Rectal smooth muscle tissue (tissue), 1 donor: Measurements from ENCODE around the gene C9orf50.

ENCODE experiments used
- H3K27ac ChIP-seq: one replicate; pipeline ENCODE4 v1.7.0; 2013; ENCODE audit warnings: low read depth, low read length, inconsistent platforms
- H3K27me3 ChIP-seq: one replicate; pipeline ENCODE4 v1.7.0; 2013; ENCODE audit warnings: low read length; ENCODE audit not compliant: control insufficient read depth, insufficient read depth
- H3K36me3 ChIP-seq: one replicate; pipeline ENCODE4 v1.7.0; 2013; ENCODE audit warnings: low read length; ENCODE audit not compliant: control insufficient read depth, insufficient read depth
- H3K4me1 ChIP-seq: one replicate; pipeline ENCODE4 v1.7.0; 2013; ENCODE audit warnings: low read length; ENCODE audit not compliant: control insufficient read depth, insufficient read depth
- H3K4me3 ChIP-seq: one replicate; pipeline ENCODE4 v1.7.0; 2013; ENCODE audit warnings: low read length
- H3K9ac ChIP-seq: one replicate; pipeline ENCODE4 v1.7.0; 2013; ENCODE audit warnings: low read length

The C9orf50 gene

DNA sequence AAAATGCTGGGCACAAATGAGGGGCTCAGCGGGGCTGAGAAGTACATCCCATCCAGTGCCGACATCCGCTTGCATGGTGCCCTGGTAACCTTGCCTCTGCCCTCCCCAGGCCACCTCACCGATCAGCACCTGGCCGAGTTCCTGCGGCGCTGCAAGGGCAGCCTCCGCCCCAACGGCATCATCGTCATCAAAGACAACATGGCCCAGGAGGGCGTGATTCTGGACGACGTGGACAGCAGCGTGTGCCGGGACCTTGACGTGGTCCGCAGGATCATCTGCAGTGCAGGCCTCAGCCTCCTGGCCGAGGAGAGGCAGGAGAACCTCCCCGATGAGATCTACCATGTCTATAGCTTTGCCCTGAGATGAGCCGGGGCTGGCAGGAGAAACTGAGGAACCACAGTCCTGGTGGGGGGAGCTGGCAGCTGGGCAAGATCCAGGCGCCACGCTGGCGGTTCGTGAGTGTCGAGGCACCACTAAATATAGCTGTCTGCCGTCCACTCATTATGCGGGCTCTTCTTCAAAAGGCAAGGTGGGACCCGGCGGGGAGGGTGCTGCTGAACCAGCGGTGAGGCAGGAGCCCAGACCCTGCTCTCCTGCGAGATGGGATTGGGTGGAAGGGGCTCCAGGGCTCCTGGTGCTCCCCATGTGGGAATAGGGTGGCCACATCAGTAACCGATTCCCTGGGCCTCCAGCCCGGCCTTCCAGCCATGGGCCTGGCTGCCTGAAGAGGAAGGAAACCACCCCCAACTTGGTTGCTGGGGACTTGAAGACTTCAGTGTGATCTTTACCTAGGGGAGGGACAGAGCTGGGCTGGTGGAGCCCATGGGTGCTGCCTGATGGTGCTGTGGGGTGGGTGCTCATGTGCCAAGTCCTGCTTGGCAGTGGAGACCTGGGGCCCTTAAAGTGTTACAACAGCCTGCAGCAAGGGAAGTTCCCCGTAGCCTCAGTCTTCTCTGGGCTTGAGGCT lies 14.5 kb upstream of the C9orf50 start:
- H3K36me3 ChIP-seq, result peaks cover 39% of the 10 kb centered on the region

GRCh38 chr9:129633848-129634247 lies 12.9 kb upstream of the C9orf50 start:
- Histone ChIP-seq H3K4me1 (no peaks in the 10 kb centered on the region), H3K36me3 (peaks cover 39% of the 10 kb centered on the region), H3K9ac (no peak overlapping the region), H3K4me3 (no peak overlapping the region), H3K27me3 (no peaks in the 10 kb centered on the region), H3K27ac (no peak overlapping the region)

More for the DNA sequence above, 14.5 kb upstream of the C9orf50 start:
- no peak overlapping the region for H3K9ac ChIP-seq
- H3K4me1 ChIP-seq, result peaks cover 1% of the 10 kb centered on the region
- no peak overlapping the region for H3K27ac ChIP-seq
- H3K4me3 ChIP-seq, result no peak overlapping the region
- no peaks in the 10 kb centered on the region for H3K27me3 ChIP-seq

DNA sequence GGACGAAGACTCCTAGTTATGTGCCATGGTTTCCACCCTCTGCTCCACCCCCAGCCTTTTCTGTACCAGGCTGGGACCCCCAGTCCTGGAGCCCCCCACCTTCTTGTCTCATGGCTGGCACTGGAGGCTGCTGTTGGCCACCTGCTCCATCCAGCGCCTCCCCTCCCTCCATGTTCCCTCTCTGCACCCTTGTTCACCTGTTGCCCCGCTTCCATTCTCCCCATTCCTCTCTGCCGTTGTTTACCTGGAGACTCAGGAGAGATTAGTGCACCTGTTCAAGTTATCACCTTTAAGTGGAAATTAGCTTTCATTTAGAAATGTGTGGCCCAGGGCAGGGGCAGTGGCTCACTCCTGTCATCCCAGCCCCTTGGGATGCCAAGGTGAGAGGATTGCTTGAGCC lies 12.3 kb upstream of the C9orf50 start:
- H3K36me3 ChIP-seq, result peaks cover 34% of the 10 kb centered on the region
- no peaks in the 10 kb centered on the region for H3K4me1 ChIP-seq
- no peaks in the 10 kb centered on the region for H3K27me3 ChIP-seq
- H3K27ac ChIP-seq, result no peak overlapping the region
- no peak overlapping the region for H3K9ac ChIP-seq
- H3K4me3 ChIP-seq, result no peak overlapping the region

DNA sequence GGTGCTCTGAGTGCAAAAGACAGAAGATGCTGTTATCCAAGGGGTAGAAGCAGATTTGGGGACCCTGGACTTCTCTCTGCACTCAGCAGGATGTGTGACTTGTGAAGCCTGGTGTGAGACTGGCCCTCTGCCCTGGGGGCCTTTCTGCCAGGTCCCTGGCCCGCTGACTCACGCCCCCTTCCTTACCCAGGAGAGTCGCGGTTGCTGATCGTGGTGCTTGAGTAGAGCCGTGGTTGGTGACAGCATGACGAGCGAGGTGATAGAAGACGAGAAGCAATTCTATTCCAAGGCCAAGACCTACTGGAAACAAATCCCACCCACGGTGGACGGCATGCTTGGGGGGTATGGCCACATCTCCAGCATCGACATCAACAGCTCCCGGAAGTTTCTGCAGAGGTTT lies 11.6 kb upstream of the C9orf50 start:
- Histone ChIP-seq H3K27me3 (no peaks in the 10 kb centered on the region), H3K9ac (no peak overlapping the region), H3K4me1 (no peaks in the 10 kb centered on the region)

GRCh38 chr9:129631674-129632129 lies 10.8 kb upstream of the C9orf50 start:
- no peaks in the 10 kb centered on the region for H3K27me3 ChIP-seq
- H3K36me3 ChIP-seq, result peaks cover 28% of the 10 kb centered on the region
- no peaks in the 10 kb centered on the region for H3K4me1 ChIP-seq
- H3K4me3 ChIP-seq, result no peak overlapping the region
- no peak overlapping the region for H3K27ac ChIP-seq
- no peak overlapping the region for H3K9ac ChIP-seq

More for the DNA sequence above, 11.6 kb upstream of the C9orf50 start:
- Histone ChIP-seq H3K36me3 (peaks cover 28% of the 10 kb centered on the region), H3K27ac (no peak overlapping the region), H3K4me3 (no peak overlapping the region)

GRCh38 chr9:129630967-129631673 lies 10.2 kb upstream of the C9orf50 start:
- no peaks in the 10 kb centered on the region for H3K27me3 ChIP-seq
- H3K27ac ChIP-seq, result no peak overlapping the region
- no peak overlapping the region for H3K4me3 ChIP-seq
- H3K4me1 ChIP-seq, result no peaks in the 10 kb centered on the region
- H3K9ac ChIP-seq, result no peak overlapping the region
- peaks cover 28% of the 10 kb centered on the region for H3K36me3 ChIP-seq

DNA sequence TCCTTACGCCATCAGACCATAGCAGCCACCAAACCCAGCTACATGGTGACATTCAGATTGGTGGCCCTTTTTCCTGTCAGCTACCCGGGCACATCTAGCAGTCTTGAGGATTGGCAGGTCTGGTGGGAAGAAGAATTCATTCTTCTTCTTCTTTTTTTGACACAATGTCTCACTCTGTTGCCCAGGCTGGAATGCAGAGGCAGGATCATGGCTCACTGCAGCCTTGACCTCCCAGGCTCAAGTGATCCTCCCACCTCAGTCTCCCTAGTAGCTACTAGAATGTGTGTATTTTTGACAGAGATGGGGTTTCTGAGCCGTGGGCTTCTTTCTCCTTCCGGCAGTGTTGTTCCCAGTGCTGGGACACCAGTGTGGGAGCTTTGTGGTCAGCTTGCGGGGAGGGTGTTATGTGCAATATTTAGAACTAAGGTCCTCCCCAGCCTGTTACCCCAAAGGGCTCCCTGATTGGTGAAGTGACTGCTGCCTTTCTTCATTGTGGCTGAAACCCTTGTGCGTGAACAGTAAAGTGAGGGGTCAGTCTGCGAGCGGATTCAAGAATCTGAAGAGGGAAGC lies 8.4 kb upstream of the C9orf50 start:
- Histone ChIP-seq H3K27ac (no peak overlapping the region), H3K27me3 (no peaks in the 10 kb centered on the region), H3K4me3 (no peak overlapping the region), H3K9ac (no peak overlapping the region), H3K36me3 (peaks cover 16% of the 10 kb centered on the region), H3K4me1 (no peaks in the 10 kb centered on the region)

GRCh38 chr9:129628709-129629108 lies 7.8 kb upstream of the C9orf50 start:
- no peak overlapping the region for H3K4me3 ChIP-seq
- no peak overlapping the region for H3K9ac ChIP-seq
- H3K36me3 ChIP-seq, result peaks cover 12% of the 10 kb centered on the region
- H3K27ac ChIP-seq, result no peak overlapping the region
- H3K4me1 ChIP-seq, result no peaks in the 10 kb centered on the region
- H3K27me3 ChIP-seq, result no peaks in the 10 kb centered on the region

- Histone ChIP-seq H3K36me3 (peaks cover 5% of the 10 kb centered on the region), H3K4me3 (peak overlapping the region; percentile 90), H3K9ac (no peak overlapping the region), H3K27ac (no peak overlapping the region), H3K27me3 (no peaks in the 10 kb centered on the region), H3K4me1 (no peaks in the 10 kb centered on the region)
These were observed 6.9 kb upstream of the C9orf50 start for GRCh38 chr9:129627556-129628440.

DNA sequence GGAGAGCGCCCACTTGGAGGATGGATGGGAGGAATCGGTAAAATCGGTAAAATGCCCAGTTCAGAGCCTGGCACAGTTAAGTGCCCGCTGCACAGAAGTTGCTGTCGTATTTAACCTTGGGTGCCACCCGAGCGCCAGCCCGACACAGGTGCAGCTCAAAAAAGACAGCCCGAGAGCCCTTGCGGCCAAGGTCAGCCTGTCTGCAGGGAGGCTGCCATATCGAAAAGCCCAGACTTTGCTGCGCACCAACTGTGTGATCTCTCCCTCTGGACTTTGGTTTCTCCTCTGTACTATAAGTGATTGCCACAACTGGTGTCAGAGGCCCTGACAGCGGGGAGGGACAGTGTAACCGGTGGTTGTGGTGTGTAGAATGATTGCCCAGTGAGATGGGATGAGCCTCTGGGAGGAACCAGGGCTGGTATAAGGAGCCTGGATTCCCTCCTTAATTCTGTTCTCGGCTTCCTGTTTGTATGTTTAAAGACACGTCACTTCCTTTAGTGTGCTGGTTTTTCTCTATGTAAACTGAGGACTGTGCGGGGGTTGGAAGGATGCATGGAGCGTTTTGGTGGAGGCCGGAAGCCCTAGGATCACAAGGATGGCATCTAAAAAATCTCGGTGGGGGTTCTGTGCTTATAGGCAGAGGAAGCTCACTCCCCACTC lies 5.9 kb upstream of the C9orf50 start:
- no peaks in the 10 kb centered on the region for H3K36me3 ChIP-seq
- H3K9ac ChIP-seq, result peak overlapping the region; percentile 95
- no peaks in the 10 kb centered on the region for H3K27me3 ChIP-seq
- H3K27ac ChIP-seq, result peak overlapping the region; percentile 93
- H3K4me1 ChIP-seq, result no peaks in the 10 kb centered on the region
- peak overlapping the region; percentile 90 for H3K4me3 ChIP-seq

DNA sequence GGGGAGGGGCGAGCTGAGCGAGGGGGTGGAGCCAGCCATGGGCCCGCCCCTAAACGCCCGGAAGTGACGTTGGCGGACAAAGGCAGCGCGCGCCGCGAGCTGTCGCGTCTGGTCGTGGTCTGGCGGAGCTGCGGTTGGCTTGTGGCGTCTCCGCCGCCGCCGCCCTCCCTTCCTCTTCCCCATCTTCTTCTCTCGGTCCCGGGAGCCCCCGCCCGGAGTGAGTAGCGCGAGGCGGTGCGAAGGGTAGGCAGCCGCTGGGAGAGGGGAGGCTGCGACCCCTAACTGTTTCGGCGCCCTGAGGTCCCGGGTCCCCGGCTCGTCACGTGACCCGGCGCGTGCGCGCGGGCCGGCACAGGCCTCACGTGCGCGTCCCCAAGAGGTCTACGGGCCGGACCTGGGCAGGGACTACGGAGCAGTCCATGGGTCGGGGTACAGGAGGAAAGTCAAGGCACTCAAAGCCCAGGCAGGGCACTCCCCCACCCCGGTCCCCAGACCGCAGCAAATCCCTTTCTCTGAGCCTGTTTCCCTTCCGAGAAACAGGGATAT lies 5.3 kb upstream of the C9orf50 start, which contains the start of gene NTMT1:
Gene NTMT1 (plus strand): TSS at position 85 of the 546 bp plus-strand sequence. CDS start 6,541 bp downstream, outside the sequence.
- H3K36me3 ChIP-seq, result no peaks in the 10 kb centered on the region
- H3K4me1 ChIP-seq, result no peaks in the 10 kb centered on the region
- H3K27ac ChIP-seq, result peak within 1 kb of the TSS; percentile 93
- peak within 1 kb of the TSS; percentile 95 for H3K9ac ChIP-seq
- no peaks in the 10 kb centered on the region for H3K27me3 ChIP-seq
- H3K4me3 ChIP-seq, result peak within 1 kb of the TSS; percentile 90
